Measurements from ENCODE around the gene MPC2.
"Not testable (repeated sequence)": the region's sequence is repeated elsewhere in the genome, so short reads cannot be mapped to it uniquely, and the experiment has no call there.

The MPC2 gene

GRCh38 chr1:167904652-167905130, 32.2 kb downstream of the MPC2 start:
- DNase-seq: no peak

GRCh38 chr1:167900907-167901306, 36.0 kb downstream of the MPC2 start:
- no peak for DNase-seq

GRCh38 chr1:167899253-167899681, 37.6 kb downstream of the MPC2 start:
- DNase-seq: no peak

GRCh38 chr1:167898578-167899222, 38.2 kb downstream of the MPC2 start:
- no peak for DNase-seq

GRCh38 chr1:167893798-167894197, 43.1 kb downstream of the MPC2 start:
- DNase-seq: no peak

- no peak for DNase-seq
These were observed 46.5 kb downstream of the MPC2 start for GRCh38 chr1:167890400-167890799.

- not testable (repeated sequence) for DNase-seq
These were observed 49.7 kb downstream of the MPC2 start for GRCh38 chr1:167887187-167887586.

GRCh38 chr1:167882376-167882775, 54.5 kb downstream of the MPC2 start:
- DNase-seq: no peak

- no peak for DNase-seq
These were observed 55.1 kb downstream of the MPC2 start for GRCh38 chr1:167881786-167882185.

- DNase-seq: no peak
These were observed 55.8 kb downstream of the MPC2 start for GRCh38 chr1:167881069-167881468.

- DNase-seq: no peak
These were observed 56.3 kb downstream of the MPC2 start for GRCh38 chr1:167880580-167881021.

- DNase-seq: no peak
These were observed 57.4 kb downstream of the MPC2 start for GRCh38 chr1:167879508-167879907.

- no peak for DNase-seq
These were observed 58.3 kb downstream of the MPC2 start for GRCh38 chr1:167878372-167879160.

- DNase-seq: no peak
These were observed 60.2 kb downstream of the MPC2 start for GRCh38 chr1:167876597-167877175.

GRCh38 chr1:167871331-167871730, 65.5 kb downstream of the MPC2 start:
- DNase-seq: no peak

- DNase-seq: not testable (repeated sequence)
These were observed 67.5 kb downstream of the MPC2 start for GRCh38 chr1:167869157-167870001.

- not testable (repeated sequence) for DNase-seq
These were observed 70.0 kb downstream of the MPC2 start for GRCh38 chr1:167866739-167867414.
